Smooth muscle cell (in vitro differentiated cells): ENCODE results near the gene ZKSCAN1. TPM values are rescaled to one million over a fixed set of nuclear protein-coding genes. Genes with fewer than 3 reads are reported as not detected.

ENCODE experiments used
- DNase-seq: peaks from one replicate; lab custom pipeline; 2025; ENCODE audit not compliant: unreplicated experiment; lab: John Stamatoyannopoulos, UW
- H2AFZ ChIP-seq: fragments of 200-600 bp; sonication (generic); 2 replicates; pipeline ENCODE4 v1.6.0; 2016; ENCODE audit warnings: antibody characterized with exemption, low read depth, mild to moderate bottlenecking
- H3F3A ChIP-seq: fragments of 200-600 bp; sonication (generic); 2 replicates; pipeline ENCODE4 v1.6.0; 2017; ENCODE audit warnings: antibody characterized with exemption, low read depth
- H3K27ac ChIP-seq: fragments of 200-600 bp; sonication (generic); 2 replicates; pipeline ENCODE4 v1.5.1; 2016; ENCODE audit warnings: low read depth, mild to moderate bottlenecking
- H3K27me3 ChIP-seq: fragments of 200-600 bp; sonication (generic); 2 replicates; pipeline ENCODE4 v1.6.1; 2016; ENCODE audit warnings: low read depth, mild to moderate bottlenecking
- H3K36me3 ChIP-seq: fragments of 200-600 bp; sonication (generic); 2 replicates; pipeline ENCODE4 v1.5.1; 2016; ENCODE audit warnings: low read depth
- H3K4me1 ChIP-seq: fragments of 200-600 bp; sonication (generic); 2 replicates; pipeline ENCODE4 v1.5.1; 2016; ENCODE audit warnings: low read depth
- H3K4me2 ChIP-seq: fragments of 200-600 bp; sonication (generic); 2 replicates; pipeline ENCODE4 v1.6.0; 2016; ENCODE audit warnings: mild to moderate bottlenecking
- H3K4me3 ChIP-seq: fragments of 200-600 bp; sonication (generic); 2 replicates; pipeline ENCODE4 v1.5.1; 2016; ENCODE audit warnings: mild to moderate bottlenecking
- H3K79me2 ChIP-seq: fragments of 200-600 bp; sonication (generic); 2 replicates; pipeline ENCODE4 v1.6.0; 2016; ENCODE audit warnings: low read depth, mild to moderate bottlenecking
- H3K9ac ChIP-seq: fragments of 200-600 bp; sonication (generic); 2 replicates; pipeline ENCODE4 v1.6.0; 2016; ENCODE audit warnings: low read depth
- H3K9me3 ChIP-seq: fragments of 200-600 bp; sonication (generic); replicated peaks from 2 replicates; pipeline ENCODE4 v1.5.1; 2016; ENCODE audit warnings: low read depth
- H4K20me1 ChIP-seq: fragments of 200-600 bp; sonication (generic); 2 replicates; pipeline ENCODE4 v1.6.0; 2016; ENCODE audit warnings: low read depth
- CTCF ChIP-seq: fragments of 200-600 bp; sonication (generic); IDR thresholded peaks from 2 replicates; pipeline ENCODE4 v1.5.1; 2017; ENCODE audit warnings: borderline replicate concordance, mild to moderate bottlenecking, antibody characterized with exemption; ENCODE audit not compliant: insufficient read depth, poor library complexity, severe bottlenecking
- WGBS: methylation state at CpG from one replicate; pipeline ENCODE4 v1.1.7; 2016; ENCODE audit warnings: low lambda C conversion rate; 5-methylcytosine and 5-hydroxymethylcytosine counted together
- polyA plus RNA-seq: library from polyadenylated mRNA; unstranded; fragments of >200 nt; fragmentation: Nextera tagmentation; extraction: Ambion mirVana; gene quantifications from 2 replicates; pipeline ENCODE4 v1.2.1, GENCODE V29; 2016
- total RNA-seq: library from RNA; depleted of rRNA; stranded (reverse); fragments of >200 nt; gene quantifications from 2 replicates; pipeline ENCODE4 v1.2.3, GENCODE V29; 2014

Gene ZKSCAN1
- total and polyA plus RNA-seq, 2 experiments from 2014 or later: 26.0 to 43.9 TPM

GRCh38 chr7:100064162-100064561, 48.8 kb downstream of the ZKSCAN1 start:
- H3K79me2 ChIP-seq: no peaks in the 10 kb centered on the region
- WGBS: 87% methylated on average over 9 of the region's 9 CpGs

GRCh38 chr7:100065452-100066186, 50.2 kb downstream of the ZKSCAN1 start:
- H3K9ac ChIP-seq: no peak overlapping the region
- H3K4me2 ChIP-seq: no peak overlapping the region
- H3K4me3 ChIP-seq: no peak overlapping the region
- no peak overlapping the region for H2AFZ ChIP-seq
- no peak for TF ChIP-seq CTCF
- no peaks in the 10 kb centered on the region for H3K4me1 ChIP-seq
- no peaks in the 10 kb centered on the region for H4K20me1 ChIP-seq
- no peak for DNase-seq
- H3K27me3 ChIP-seq: no peaks in the 10 kb centered on the region
- H3F3A ChIP-seq: peaks cover 30% of the 10 kb centered on the region
- peaks cover 12% of the 10 kb centered on the region for H3K36me3 ChIP-seq
- H3K9me3 ChIP-seq: peaks cover 11% of the 10 kb centered on the region
- WGBS: 40% methylated on average over 8 of the region's 8 CpGs
- no peaks in the 10 kb centered on the region for H3K79me2 ChIP-seq
- peak overlapping the region; percentile 3 for H3K27ac ChIP-seq

More at GRCh38 chr7:100064162-100064561, 48.8 kb downstream of the ZKSCAN1 start:
- no peak for TF ChIP-seq CTCF
- no peak overlapping the region for H2AFZ ChIP-seq
- no peak overlapping the region for H3K4me3 ChIP-seq
- H3F3A ChIP-seq: peaks cover 28% of the 10 kb centered on the region
- H3K27me3 ChIP-seq: no peaks in the 10 kb centered on the region
- H3K36me3 ChIP-seq: peaks cover 5% of the 10 kb centered on the region
- H3K9ac ChIP-seq: no peak overlapping the region
- H3K4me2 ChIP-seq: no peak overlapping the region
- no peaks in the 10 kb centered on the region for H3K9me3 ChIP-seq
- H3K27ac ChIP-seq: no peak overlapping the region
- no peaks in the 10 kb centered on the region for H3K4me1 ChIP-seq
- DNase-seq: no peak
- H4K20me1 ChIP-seq: no peaks in the 10 kb centered on the region

GRCh38 chr7:100066953-100067352, 51.6 kb downstream of the ZKSCAN1 start:
- H2AFZ ChIP-seq: no peak overlapping the region
- H3K79me2 ChIP-seq: no peaks in the 10 kb centered on the region
- no peak for DNase-seq
- peaks cover 30% of the 10 kb centered on the region for H3F3A ChIP-seq
- H3K4me3 ChIP-seq: no peak overlapping the region
- WGBS: 96% methylated on average over 7 of the region's 7 CpGs
- H3K4me1 ChIP-seq: no peaks in the 10 kb centered on the region
- H3K36me3 ChIP-seq: peaks cover 25% of the 10 kb centered on the region
- H3K27ac ChIP-seq: no peak overlapping the region
- H3K27me3 ChIP-seq: no peaks in the 10 kb centered on the region
- no peak overlapping the region for H3K4me2 ChIP-seq
- no peak for TF ChIP-seq CTCF
- peaks cover 23% of the 10 kb centered on the region for H3K9me3 ChIP-seq
- no peaks in the 10 kb centered on the region for H4K20me1 ChIP-seq
- H3K9ac ChIP-seq: no peak overlapping the region

- no peak for TF ChIP-seq CTCF
- WGBS: 98% methylated on average over 5 of the region's 5 CpGs
- Histone ChIP-seq H3K36me3 (peaks cover 55% of the 10 kb centered on the region), H3K9me3 (peaks cover 35% of the 10 kb centered on the region), H3K27ac (no peak overlapping the region), H4K20me1 (no peaks in the 10 kb centered on the region), H3K79me2 (peaks cover 8% of the 10 kb centered on the region), H2AFZ (no peak overlapping the region), H3K4me2 (no peak overlapping the region), H3K4me1 (no peaks in the 10 kb centered on the region), H3F3A (peaks cover 25% of the 10 kb centered on the region), H3K4me3 (no peak overlapping the region), H3K9ac (no peak overlapping the region), H3K27me3 (no peaks in the 10 kb centered on the region)
- no peak for DNase-seq
These were observed 54.6 kb downstream of the ZKSCAN1 start for GRCh38 chr7:100069991-100070390.
